DND-41 (cell line): ENCODE results near the gene PPP4R3A.

Source experiments
- ATAC-seq: fragments of 200-7000 bp; cut with Tn5 transposase; 3 replicates; pipeline ENCODE4 v1.9.1; 2021; ENCODE audit warnings: low read depth; ENCODE audit not compliant: insufficient read depth
- DNase-seq: peaks from one replicate; pipeline ENCODE4 v3.0.0-alpha.2; 2020
- H2AFZ ChIP-seq: 2 replicates; pipeline ENCODE4 v1.6.0; 2012; ENCODE audit warnings: low read depth, low read length
- H3K27ac ChIP-seq: 2 replicates; pipeline ENCODE4 v1.5.1; 2012; ENCODE audit warnings: low read length, inconsistent platforms
- H3K27me3 ChIP-seq: fragments of 200-600 bp; sonication (generic); 2 replicates; pipeline ENCODE4 v1.6.0; 2012; ENCODE audit warnings: low read length, mild to moderate bottlenecking, inconsistent platforms; ENCODE audit not compliant: insufficient read depth, poor library complexity
- H3K36me3 ChIP-seq: 2 replicates; pipeline ENCODE4 v1.5.1; 2012; ENCODE audit warnings: low read length, inconsistent platforms; ENCODE audit not compliant: insufficient read depth
- H3K4me1 ChIP-seq: 2 replicates; pipeline ENCODE4 v1.5.1; 2012; ENCODE audit warnings: mild to moderate bottlenecking, low read length; ENCODE audit not compliant: insufficient read depth
- H3K4me2 ChIP-seq: 2 replicates; pipeline ENCODE4 v1.6.0; 2012; ENCODE audit warnings: mild to moderate bottlenecking, moderate library complexity, low read length, inconsistent platforms; ENCODE audit not compliant: insufficient read depth
- H3K4me3 ChIP-seq, 2 experiments: fragments of 200-600 bp in 1 of 2; shearing (Covaris generic) in 1 of 2; 2 replicates each; pipeline ENCODE4 v1.5.1; 2012 to 2016; ENCODE audit warnings: inconsistent platforms in 2 of 2, low read length in 2 of 2, mild to moderate bottlenecking in 2 of 2, low read depth in 1 of 2, moderate library complexity in 1 of 2
- H3K79me2 ChIP-seq: 2 replicates; pipeline ENCODE4 v1.6.0; 2012; ENCODE audit warnings: low read length, inconsistent platforms; ENCODE audit not compliant: insufficient read depth
- H3K9ac ChIP-seq: 2 replicates; pipeline ENCODE4 v1.6.0; 2012; ENCODE audit warnings: low read depth, mild to moderate bottlenecking, inconsistent platforms, low read length, moderate library complexity
- H3K9me3 ChIP-seq: 2 replicates; pipeline ENCODE4 v1.5.1; 2012; ENCODE audit warnings: low read length, moderate library complexity, mild to moderate bottlenecking, inconsistent platforms; ENCODE audit not compliant: insufficient read depth, severe bottlenecking
- H4K20me1 ChIP-seq: 2 replicates; pipeline ENCODE4 v1.6.0; 2012; ENCODE audit warnings: low read length; ENCODE audit not compliant: insufficient read depth
- CTCF ChIP-seq: IDR thresholded peaks from 2 replicates; pipeline ENCODE4 v1.5.1; 2012; ENCODE audit warnings: borderline replicate concordance, low read length, moderate library complexity, mild to moderate bottlenecking; ENCODE audit not compliant: poor library complexity, severe bottlenecking; ENCODE audit errors: extremely low read depth
- EZH2 ChIP-seq: IDR thresholded peaks from 3 replicates; pipeline ENCODE4 v1.6.1; 2012; ENCODE audit warnings: borderline replicate concordance, low read depth, mild to moderate bottlenecking, moderate library complexity, low read length, inconsistent platforms; ENCODE audit not compliant: severe bottlenecking

PPP4R3A gene

GRCh38 chr14:91516663-91517388, 6.7 kb upstream of the PPP4R3A start:
- ATAC-seq: no peak
- H3K9ac ChIP-seq: no peak overlapping the region
- no peaks in the 10 kb centered on the region for H3K9me3 ChIP-seq
- no peak overlapping the region for H2AFZ ChIP-seq
- H3K4me3 ChIP-seq: no peak overlapping the region
- no peaks in the 10 kb centered on the region for H3K79me2 ChIP-seq
- no peak overlapping the region for H3K27ac ChIP-seq
- no peaks in the 10 kb centered on the region for H3K27me3 ChIP-seq
- DNase-seq: no peak
- TF ChIP-seq EZH2 (no peak), CTCF (no peak)
- H3K36me3 ChIP-seq: no peaks in the 10 kb centered on the region
- H3K4me1 ChIP-seq: peaks cover under 1% of the 10 kb centered on the region; the same call in 1 of the 2 replicates
- H4K20me1 ChIP-seq: no peaks in the 10 kb centered on the region
- H3K4me2 ChIP-seq: no peak overlapping the region

GRCh38 chr14:91515979-91516378, 5.9 kb upstream of the PPP4R3A start:
- no peak for ATAC-seq
- H3K9me3 ChIP-seq: no peaks in the 10 kb centered on the region
- TF ChIP-seq CTCF (no peak), EZH2 (no peak)

GRCh38 chr14:91511043-91511383, 903 bp upstream of the PPP4R3A start:
- DNase-seq (no peak), ATAC-seq (no peak)
- H3K4me3 ChIP-seq: peak overlapping the region; percentile 69 to 94
- no peak for TF ChIP-seq CTCF
- TF ChIP-seq EZH2: no peak
- no peaks in the 10 kb centered on the region for H3K27me3 ChIP-seq
- H3K9ac ChIP-seq: peak overlapping the region; percentile 93
- peak overlapping the region; percentile 85 for H2AFZ ChIP-seq
- H3K36me3 ChIP-seq: peaks cover 30% of the 10 kb centered on the region
- peaks cover 31% of the 10 kb centered on the region for H4K20me1 ChIP-seq
- no peaks in the 10 kb centered on the region for H3K9me3 ChIP-seq
- H3K79me2 ChIP-seq: peaks cover 47% of the 10 kb centered on the region
- H3K4me1 ChIP-seq: peaks cover 32% of the 10 kb centered on the region
- H3K27ac ChIP-seq: peak overlapping the region; percentile 95
- peak overlapping the region; percentile 83 for H3K4me2 ChIP-seq

More at GRCh38 chr14:91515979-91516378, 5.9 kb upstream of the PPP4R3A start:
- H3K27me3 ChIP-seq: no peaks in the 10 kb centered on the region
- DNase-seq: no peak
- no peak overlapping the region for H3K9ac ChIP-seq
- peaks cover 9% of the 10 kb centered on the region for H3K4me1 ChIP-seq
- H3K36me3 ChIP-seq: no peaks in the 10 kb centered on the region
- H3K4me2 ChIP-seq: no peak overlapping the region
- no peak overlapping the region for H3K27ac ChIP-seq
- peaks cover 6% of the 10 kb centered on the region; the same call in 1 of the 2 replicates for H3K79me2 ChIP-seq
- H3K4me3 ChIP-seq: no peak overlapping the region
- no peak overlapping the region for H2AFZ ChIP-seq
- H4K20me1 ChIP-seq: no peaks in the 10 kb centered on the region
